GM12874 (cell line): ENCODE data around the gene RPRD1B.

Experiments
- TF ChIP-seq, protein P1 (sequence below): IDR thresholded peaks from 2 replicates; pipeline ENCODE4 v1.5.1; 2011; ENCODE audit warnings: low read depth, mild to moderate bottlenecking, control low read depth, low read length, moderate library complexity; ENCODE audit not compliant: insufficient read depth

RPRD1B gene

DNA sequence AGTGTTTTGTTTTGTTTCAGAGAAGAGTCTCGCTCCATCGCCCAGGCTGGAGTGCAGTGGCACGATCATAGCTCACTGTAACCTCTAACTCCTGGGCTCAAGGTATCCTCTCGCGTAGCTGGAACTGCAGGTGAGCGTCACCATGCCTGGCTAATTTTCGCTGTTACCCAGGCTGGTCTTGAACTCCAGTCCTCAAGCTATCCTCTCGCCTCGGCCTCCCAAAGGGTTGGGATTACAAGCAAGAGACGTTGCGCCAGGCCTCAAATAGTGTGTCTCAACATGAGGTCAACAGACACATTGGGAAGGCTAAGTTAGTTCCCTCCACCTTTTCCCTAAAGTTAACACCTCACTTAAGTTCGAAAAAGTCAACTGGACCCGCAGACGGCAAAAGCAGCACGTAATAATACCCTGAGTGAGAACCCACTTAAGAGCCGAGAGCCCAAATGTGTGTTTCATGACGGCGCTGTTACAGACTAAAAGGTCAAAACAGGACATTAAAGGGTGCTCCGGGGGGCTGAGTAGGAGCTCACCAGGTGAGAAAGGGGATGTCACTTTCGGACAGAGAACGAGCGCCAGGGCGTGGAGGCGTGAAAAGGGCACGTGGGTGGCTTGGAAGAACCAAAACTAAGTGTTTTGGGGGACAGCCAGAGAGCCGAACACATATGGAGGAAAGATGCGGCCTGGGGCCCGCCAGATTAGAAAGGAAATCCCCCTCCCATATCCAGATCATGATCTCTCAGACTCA is 789 bp upstream of the RPRD1B start:
- TF ChIP-seq, protein P1, sequence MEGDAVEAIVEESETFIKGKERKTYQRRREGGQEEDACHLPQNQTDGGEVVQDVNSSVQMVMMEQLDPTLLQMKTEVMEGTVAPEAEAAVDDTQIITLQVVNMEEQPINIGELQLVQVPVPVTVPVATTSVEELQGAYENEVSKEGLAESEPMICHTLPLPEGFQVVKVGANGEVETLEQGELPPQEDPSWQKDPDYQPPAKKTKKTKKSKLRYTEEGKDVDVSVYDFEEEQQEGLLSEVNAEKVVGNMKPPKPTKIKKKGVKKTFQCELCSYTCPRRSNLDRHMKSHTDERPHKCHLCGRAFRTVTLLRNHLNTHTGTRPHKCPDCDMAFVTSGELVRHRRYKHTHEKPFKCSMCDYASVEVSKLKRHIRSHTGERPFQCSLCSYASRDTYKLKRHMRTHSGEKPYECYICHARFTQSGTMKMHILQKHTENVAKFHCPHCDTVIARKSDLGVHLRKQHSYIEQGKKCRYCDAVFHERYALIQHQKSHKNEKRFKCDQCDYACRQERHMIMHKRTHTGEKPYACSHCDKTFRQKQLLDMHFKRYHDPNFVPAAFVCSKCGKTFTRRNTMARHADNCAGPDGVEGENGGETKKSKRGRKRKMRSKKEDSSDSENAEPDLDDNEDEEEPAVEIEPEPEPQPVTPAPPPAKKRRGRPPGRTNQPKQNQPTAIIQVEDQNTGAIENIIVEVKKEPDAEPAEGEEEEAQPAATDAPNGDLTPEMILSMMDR = no peak

DNA sequence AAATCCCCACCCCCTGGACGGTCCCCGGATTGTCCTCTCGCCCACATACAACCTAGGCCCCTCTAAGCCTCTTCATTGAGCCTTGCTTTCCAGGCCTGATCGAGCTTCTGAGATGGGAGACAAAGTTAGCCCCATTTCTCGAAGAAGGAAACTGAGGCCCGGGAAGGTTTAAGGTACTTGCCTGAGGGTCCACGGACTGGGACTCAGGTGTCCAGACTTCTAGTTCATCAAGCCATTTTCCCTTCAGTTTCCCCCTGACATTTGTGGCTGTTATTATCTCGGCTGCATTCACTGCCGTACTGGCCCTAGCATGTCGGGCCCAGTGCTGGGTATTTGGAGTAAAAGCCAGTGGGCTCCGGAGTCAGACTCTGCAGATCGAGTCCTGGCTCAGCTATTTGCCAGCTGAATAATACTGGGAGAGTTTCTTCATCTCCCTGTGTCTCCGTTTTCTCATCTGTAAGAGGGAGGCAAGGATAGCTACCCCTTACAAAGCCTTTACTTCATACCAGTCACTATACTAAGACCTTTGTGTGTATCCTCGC is 633 bp downstream of the RPRD1B start:
- TF ChIP-seq, protein P1 = no peak

DNA sequence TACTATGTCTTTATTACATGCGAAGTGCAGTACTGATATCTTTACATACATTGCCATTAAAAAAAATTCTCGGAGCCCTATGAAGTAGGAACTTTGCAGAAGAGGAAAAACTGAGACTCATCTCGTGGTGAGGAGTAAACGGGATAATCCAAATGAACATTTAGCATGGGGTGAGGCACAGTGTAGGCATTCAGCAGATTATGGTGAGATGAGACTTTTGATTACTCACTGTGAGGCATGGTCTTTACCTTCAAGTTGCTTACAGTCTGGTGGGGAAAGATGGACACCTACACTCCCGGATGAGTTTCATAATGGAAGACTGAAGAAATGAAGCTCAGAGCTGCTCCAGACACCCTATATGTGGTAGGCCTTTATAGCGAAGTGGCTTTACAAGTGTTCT is 1.4 kb downstream of the RPRD1B start:
- TF ChIP-seq, protein P1 = no peak

DNA sequence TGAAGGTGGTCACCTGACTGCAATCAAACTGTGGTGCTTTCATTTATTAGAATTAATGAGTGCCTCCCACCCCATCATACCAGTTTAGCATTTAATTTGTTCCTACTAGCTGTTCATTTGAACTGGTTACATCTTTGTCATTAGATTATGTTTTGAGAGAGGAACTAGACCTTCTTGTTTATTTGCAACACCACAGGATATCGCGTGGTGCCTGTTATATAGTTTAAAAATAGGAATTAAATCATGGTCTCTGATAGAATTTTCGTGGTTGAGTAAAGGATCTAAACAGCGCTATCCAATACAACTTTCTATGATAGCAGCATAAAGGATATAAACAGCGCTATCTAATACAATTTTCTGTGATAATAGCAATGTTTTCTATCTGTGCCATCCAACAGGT is 2.8 kb downstream of the RPRD1B start:
- TF ChIP-seq, protein P1 = no peak

DNA sequence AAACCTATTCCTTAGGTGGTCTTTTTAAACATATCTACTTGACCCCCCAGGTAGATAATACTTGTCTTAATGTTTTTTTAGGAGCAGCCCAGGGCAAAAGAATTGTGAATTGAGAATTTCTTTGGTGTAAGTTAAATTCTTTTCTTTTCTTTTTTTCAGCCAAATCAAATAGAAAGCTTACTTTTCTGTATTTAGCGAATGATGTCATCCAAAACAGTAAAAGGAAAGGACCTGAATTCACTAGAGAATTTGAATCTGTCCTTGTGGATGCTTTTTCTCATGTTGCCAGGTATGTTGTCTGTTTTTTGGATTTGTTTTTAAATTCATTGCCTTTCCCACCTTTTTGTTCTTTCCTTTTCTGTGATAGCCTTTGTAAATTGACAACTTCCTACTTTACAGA is 6.7 kb downstream of the RPRD1B start:
- TF ChIP-seq, protein P1 = no peak

DNA sequence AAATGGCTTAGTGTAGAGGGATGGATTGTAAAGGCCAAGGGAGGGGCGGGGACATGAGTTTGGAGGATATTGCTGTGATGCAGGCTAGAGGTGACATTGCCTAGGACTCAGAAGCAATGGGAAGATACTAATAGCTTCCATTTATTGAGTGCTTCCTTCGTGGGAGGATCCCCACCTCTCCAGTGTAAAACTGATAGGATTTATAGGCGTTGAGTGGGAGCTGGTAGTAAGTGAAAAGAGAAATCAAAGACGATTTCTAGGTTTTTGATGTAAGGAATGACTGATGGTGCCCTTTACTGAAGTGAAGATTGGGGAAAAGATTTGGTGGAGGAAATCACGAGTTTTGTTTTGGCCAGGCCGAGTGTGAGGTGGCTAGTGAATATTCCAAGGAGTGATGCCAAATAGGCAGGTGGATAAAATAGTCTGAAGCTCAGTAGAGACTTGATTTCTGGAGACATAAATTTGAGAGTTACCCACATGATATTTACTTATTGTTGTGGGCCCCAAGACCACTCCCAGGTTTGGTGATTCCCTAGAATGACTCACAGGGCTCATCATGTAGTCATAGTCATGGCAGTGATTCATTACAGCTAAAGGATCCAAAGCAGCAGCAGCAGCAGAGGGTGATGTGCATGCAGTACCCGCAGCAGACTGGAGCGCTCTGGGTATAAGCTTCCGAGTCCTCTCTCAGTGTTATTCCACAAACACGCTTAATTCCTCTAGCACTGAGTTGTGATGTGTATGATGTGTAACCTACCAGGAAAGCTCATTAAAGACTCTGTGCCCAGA is 10.2 kb downstream of the RPRD1B start:
- TF ChIP-seq, protein P1 = no peak

DNA sequence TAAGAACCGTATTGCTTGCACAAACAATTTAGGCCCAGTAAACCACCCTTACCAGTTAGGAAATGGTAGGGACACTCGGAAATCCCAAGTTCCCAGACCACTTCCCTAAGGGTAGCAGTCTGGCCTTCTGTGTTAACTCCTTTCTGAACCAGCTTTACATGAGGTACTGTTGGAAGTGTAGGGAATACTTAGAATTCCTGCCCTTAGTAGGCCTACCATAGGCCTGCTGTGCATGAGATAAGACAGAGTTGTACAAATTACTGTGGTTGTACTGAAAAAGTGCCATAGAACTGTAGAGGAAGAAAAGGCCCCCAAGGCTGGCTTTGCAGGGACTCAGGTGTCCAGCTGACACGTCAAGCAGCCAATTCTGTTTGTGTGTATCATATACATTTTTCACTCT is 11.1 kb downstream of the RPRD1B start:
- TF ChIP-seq, protein P1 = no peak
